ENCODE results near the gene PRDM8. TPM values are rescaled to one million over a fixed set of nuclear protein-coding genes. Genes with fewer than 3 reads are reported as not detected.
A peak's percentile ranks its signal among the peaks of the same experiment; 100 is the strongest.

Gene PRDM8
- total RNA-seq, 1 donor, result 3.6 TPM

DNA sequence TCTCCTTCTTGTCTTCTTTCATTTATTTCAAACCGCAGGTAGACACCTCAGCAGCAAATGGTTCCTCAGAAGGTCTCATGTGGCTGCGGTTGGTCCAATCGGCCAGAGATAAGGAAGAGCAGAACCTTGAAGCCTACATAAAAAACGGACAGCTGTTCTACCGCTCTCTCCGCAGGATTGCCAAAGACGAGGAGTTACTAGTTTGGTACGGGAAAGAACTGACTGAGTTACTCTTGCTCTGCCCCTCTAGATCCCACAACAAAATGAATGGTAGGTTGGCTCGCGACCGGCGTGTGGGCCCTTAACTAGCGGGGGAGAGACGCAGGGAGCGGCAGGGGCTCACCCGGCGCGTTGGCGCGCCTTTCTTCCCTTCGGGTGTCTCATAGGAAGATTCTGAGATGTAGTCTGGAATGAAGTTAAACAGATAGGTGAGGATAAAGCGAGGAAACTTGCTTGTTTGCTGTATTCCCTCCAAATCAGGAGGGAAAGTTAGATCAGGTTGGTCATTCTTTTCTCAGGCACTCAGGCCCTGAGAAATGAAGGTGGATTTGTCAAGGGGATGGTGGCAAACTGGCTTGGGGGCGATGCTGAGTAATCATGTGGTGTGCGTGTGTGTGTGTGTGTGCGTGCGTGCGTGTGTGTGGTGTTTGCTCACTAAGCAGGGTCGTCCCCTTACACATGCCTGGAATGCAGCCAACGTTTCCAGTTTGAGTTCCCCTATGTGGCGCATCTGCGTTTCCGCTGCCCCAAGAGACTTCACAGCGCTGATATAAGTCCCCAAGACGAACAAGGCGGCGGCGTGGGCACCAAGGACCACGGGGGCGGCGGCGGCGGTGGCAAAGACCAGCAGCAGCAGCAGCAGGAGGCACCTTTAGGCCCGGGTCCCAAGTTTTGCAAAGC lies 4.2 kb downstream of the PRDM8 start:
- Histone ChIP-seq H3K27ac (ENCODE audit: low read depth, low read length) (peak overlapping the region; percentile 27), H3K4me2 (ENCODE audit: insufficient read depth, low read length) (peak overlapping the region; percentile 84)
- peak; percentile 88 for DNase-seq (ENCODE audit: insufficient read length, low spot score, missing footprints)

DNA sequence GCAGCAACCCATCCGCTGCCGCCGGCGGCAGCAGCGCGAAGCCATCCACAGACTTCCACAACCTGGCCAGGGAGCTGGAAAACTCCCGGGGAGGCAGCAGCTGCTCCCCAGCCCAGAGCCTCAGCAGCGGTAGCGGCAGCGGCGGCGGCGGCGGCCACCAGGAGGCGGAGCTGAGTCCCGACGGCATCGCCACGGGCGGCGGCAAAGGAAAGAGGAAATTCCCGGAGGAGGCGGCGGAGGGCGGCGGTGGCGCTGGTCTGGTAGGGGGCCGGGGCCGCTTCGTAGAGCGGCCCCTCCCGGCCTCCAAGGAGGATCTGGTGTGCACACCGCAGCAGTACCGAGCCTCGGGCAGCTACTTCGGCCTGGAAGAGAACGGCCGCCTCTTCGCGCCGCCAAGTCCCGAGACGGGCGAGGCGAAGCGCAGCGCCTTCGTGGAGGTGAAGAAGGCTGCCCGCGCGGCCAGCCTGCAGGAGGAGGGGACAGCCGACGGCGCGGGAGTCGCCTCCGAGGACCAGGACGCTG lies 4.9 kb downstream of the PRDM8 start:
- H3K79me2 ChIP-seq (ENCODE audit: insufficient read depth, low read length), result peaks cover 3% of the 10 kb centered on the region
- TF ChIP-seq, protein P1, sequence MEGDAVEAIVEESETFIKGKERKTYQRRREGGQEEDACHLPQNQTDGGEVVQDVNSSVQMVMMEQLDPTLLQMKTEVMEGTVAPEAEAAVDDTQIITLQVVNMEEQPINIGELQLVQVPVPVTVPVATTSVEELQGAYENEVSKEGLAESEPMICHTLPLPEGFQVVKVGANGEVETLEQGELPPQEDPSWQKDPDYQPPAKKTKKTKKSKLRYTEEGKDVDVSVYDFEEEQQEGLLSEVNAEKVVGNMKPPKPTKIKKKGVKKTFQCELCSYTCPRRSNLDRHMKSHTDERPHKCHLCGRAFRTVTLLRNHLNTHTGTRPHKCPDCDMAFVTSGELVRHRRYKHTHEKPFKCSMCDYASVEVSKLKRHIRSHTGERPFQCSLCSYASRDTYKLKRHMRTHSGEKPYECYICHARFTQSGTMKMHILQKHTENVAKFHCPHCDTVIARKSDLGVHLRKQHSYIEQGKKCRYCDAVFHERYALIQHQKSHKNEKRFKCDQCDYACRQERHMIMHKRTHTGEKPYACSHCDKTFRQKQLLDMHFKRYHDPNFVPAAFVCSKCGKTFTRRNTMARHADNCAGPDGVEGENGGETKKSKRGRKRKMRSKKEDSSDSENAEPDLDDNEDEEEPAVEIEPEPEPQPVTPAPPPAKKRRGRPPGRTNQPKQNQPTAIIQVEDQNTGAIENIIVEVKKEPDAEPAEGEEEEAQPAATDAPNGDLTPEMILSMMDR (IDR thresholded peaks at IDR 0.05; ENCODE audit: extremely low read depth, low read depth, low read length), result peak; percentile 49
- H3K27ac ChIP-seq (ENCODE audit: low read depth, low read length), result peak overlapping the region; percentile 27
- H3K4me2 ChIP-seq (ENCODE audit: insufficient read depth, low read length), result peak overlapping the region; percentile 84
- H3K9me3 ChIP-seq (ENCODE audit: low read depth, low read length), result no peaks in the 10 kb centered on the region
- H3K4me1 ChIP-seq (ENCODE audit: insufficient read depth, low read length), result peaks cover 8% of the 10 kb centered on the region
- H3K27me3 ChIP-seq (ENCODE audit: insufficient read depth, low read length), result no peaks in the 10 kb centered on the region
- peak; percentile 99 for DNase-seq (ENCODE audit: insufficient read length, low spot score, missing footprints)
- H3K36me3 ChIP-seq (ENCODE audit: insufficient read depth, low read length), result no peaks in the 10 kb centered on the region
- H3K4me3 ChIP-seq (ENCODE audit: insufficient read depth, low read length), result peak overlapping the region; percentile 79
- peak overlapping the region; percentile 82 for H2AFZ ChIP-seq (ENCODE audit: low read length)
- no peaks in the 10 kb centered on the region for H4K20me1 ChIP-seq (ENCODE audit: insufficient read depth, low read length)

More for the DNA sequence above, 4.2 kb downstream of the PRDM8 start:
- Histone ChIP-seq H4K20me1 (ENCODE audit: insufficient read depth, low read length) (no peaks in the 10 kb centered on the region), H3K79me2 (ENCODE audit: insufficient read depth, low read length) (peaks cover 3% of the 10 kb centered on the region), H2AFZ (ENCODE audit: low read length) (peak overlapping the region; percentile 50), H3K9me3 (ENCODE audit: low read depth, low read length) (no peaks in the 10 kb centered on the region), H3K4me1 (ENCODE audit: insufficient read depth, low read length) (peaks cover 10% of the 10 kb centered on the region), H3K36me3 (ENCODE audit: insufficient read depth, low read length) (no peaks in the 10 kb centered on the region), H3K27me3 (ENCODE audit: insufficient read depth, low read length) (no peaks in the 10 kb centered on the region), H3K4me3 (ENCODE audit: insufficient read depth, low read length) (peak overlapping the region; percentile 79)
- TF ChIP-seq, protein P1 (IDR thresholded peaks at IDR 0.05; ENCODE audit: extremely low read depth, low read depth, low read length), result no peak

DNA sequence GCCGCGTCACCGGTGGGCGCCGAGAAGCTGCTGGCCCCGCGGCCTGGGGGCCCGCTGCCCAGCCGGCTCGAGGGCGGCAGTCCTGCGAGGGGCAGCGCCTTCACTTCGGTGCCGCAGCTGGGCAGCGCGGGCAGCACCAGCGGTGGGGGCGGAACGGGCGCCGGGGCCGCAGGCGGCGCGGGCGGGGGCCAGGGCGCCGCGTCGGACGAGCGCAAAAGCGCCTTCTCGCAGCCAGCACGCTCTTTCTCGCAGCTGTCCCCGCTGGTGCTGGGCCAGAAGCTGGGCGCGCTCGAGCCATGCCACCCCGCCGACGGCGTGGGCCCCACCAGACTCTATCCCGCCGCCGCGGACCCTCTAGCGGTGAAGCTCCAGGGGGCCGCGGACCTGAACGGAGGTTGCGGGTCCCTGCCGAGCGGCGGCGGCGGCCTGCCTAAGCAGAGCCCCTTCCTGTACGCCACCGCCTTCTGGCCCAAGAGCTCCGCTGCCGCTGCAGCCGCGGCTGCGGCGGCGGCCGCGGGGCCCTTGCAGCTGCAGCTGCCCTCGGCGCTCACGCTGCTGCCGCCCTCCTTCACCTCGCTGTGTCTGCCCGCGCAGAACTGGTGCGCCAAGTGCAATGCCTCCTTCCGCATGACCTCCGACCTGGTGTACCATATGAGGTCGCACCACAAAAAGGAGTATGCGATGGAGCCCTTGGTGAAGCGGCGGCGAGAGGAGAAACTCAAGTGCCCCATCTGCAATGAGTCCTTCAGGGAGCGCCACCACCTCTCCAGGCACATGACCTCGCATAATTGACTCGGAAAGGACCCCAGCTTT lies 5.6 kb downstream of the PRDM8 start:
- no peaks in the 10 kb centered on the region for H3K36me3 ChIP-seq (ENCODE audit: insufficient read depth, low read length)
- DNase-seq (ENCODE audit: insufficient read length, low spot score, missing footprints), result peak; percentile 92
- peak overlapping the region; percentile 79 for H3K4me3 ChIP-seq (ENCODE audit: insufficient read depth, low read length)
- no peaks in the 10 kb centered on the region for H4K20me1 ChIP-seq (ENCODE audit: insufficient read depth, low read length)
- peaks cover 5% of the 10 kb centered on the region for H3K4me1 ChIP-seq (ENCODE audit: insufficient read depth, low read length)
- peak overlapping the region; percentile 84 for H3K4me2 ChIP-seq (ENCODE audit: insufficient read depth, low read length)
- peaks cover 3% of the 10 kb centered on the region for H3K79me2 ChIP-seq (ENCODE audit: insufficient read depth, low read length)
- H2AFZ ChIP-seq (ENCODE audit: low read length), result peak overlapping the region; percentile 82
- peak overlapping the region; percentile 27 for H3K27ac ChIP-seq (ENCODE audit: low read depth, low read length)
- TF ChIP-seq, protein P1 (IDR thresholded peaks at IDR 0.05; ENCODE audit: extremely low read depth, low read depth, low read length), result no peak
- no peaks in the 10 kb centered on the region for H3K9me3 ChIP-seq (ENCODE audit: low read depth, low read length)
- H3K27me3 ChIP-seq (ENCODE audit: insufficient read depth, low read length), result no peaks in the 10 kb centered on the region
